ENCODE results near the gene CAMK2N1. TPM values are rescaled to one million over a fixed set of nuclear protein-coding genes. Genes with fewer than 3 reads are reported as not detected.

Gene CAMK2N1
- total and polyA plus RNA-seq, 2 of the 13 experiments (the other 11 are each of a cell fraction or from before 2014, with no cell fraction given): 38.0 to 38.6 TPM

GRCh38 chr1:20486457-20487235 lies 636 bp upstream of the CAMK2N1 start (continued):
- peak; percentile 64; the same call in 1 of the 2 replicates for TF ChIP-seq GLI4 (CRISPR knock-in tag; IDR thresholded peaks at IDR 0.05; ENCODE audit: borderline replicate concordance)
- TF ChIP-seq POGZ (CRISPR knock-in tag; IDR thresholded peaks at IDR 0.05): peak; percentile 36; the same call in 1 of the 2 replicates
- no peak for TF ChIP-seq HMGA1 (CRISPR knock-in tag; conservative IDR thresholded peaks at IDR 0.05)
- peak; percentile 20; the same call in 1 of the 2 replicates for TF ChIP-seq RAD21 (CRISPR knock-in tag; IDR thresholded peaks at IDR 0.05)
- TF ChIP-seq FOXA1 (IDR thresholded peaks at IDR 0.05): no peak
- TF ChIP-seq FOXA1 (CRISPR knock-in tag; IDR thresholded peaks at IDR 0.05): no peak; the same call in 1 of the 2 replicates
- TF ChIP-seq ZHX1 (CRISPR knock-in tag; IDR thresholded peaks at IDR 0.05; ENCODE audit: low read depth): no peak
- TF ChIP-seq SOX6 (IDR thresholded peaks at IDR 0.05): no peak
- peak; percentile 83 for TF ChIP-seq SOX6 (CRISPR knock-in tag; IDR thresholded peaks at IDR 0.05)
- TF ChIP-seq MED13 (CRISPR knock-in tag; IDR thresholded peaks at IDR 0.05): peak; percentile 77; the same call in 1 of the 2 replicates
- TF ChIP-seq ZBTB1 (CRISPR knock-in tag; IDR thresholded peaks at IDR 0.05; ENCODE audit: borderline replicate concordance): no peak
- peak; percentile 78; the same call in 1 of the 2 replicates for TF ChIP-seq NRL (CRISPR knock-in tag; IDR thresholded peaks at IDR 0.05; ENCODE audit: borderline replicate concordance)
- TF ChIP-seq ZNF737 (CRISPR knock-in tag; IDR thresholded peaks at IDR 0.05; ENCODE audit: borderline replicate concordance): no peak
- TF ChIP-seq SIX1 (CRISPR knock-in tag; IDR thresholded peaks at IDR 0.05; ENCODE audit: borderline replicate concordance): no peak
- peak; percentile 97 for TF ChIP-seq AGO2 (optimal IDR thresholded peaks at IDR 0.05; ENCODE audit: low read depth, low read length)
- TF ChIP-seq ZBED4 (CRISPR knock-in tag; IDR thresholded peaks at IDR 0.05; ENCODE audit: borderline replicate concordance): no peak; the same call in 1 of the 2 replicates
- peak; percentile 77; the same call in 1 of the 2 replicates for TF ChIP-seq ZNF558 (CRISPR knock-in tag; IDR thresholded peaks at IDR 0.05; ENCODE audit: borderline replicate concordance)
- TF ChIP-seq KDM4B (CRISPR knock-in tag; IDR thresholded peaks at IDR 0.05): peak; percentile 55; the same call in 1 of the 2 replicates
- TF ChIP-seq ZNF749 (CRISPR knock-in tag; IDR thresholded peaks at IDR 0.05; ENCODE audit: borderline replicate concordance): no peak; the same call in 1 of the 2 replicates
- no peak for TF ChIP-seq TBL1XR1 (IDR thresholded peaks at IDR 0.05; ENCODE audit: borderline replicate concordance, low read length, partially characterized antibody)
- TF ChIP-seq ELF1 (CRISPR knock-in tag; IDR thresholded peaks at IDR 0.05): peak; percentile 32; the same call in 1 of the 2 replicates
- TF ChIP-seq CAMTA2 (CRISPR knock-in tag; IDR thresholded peaks at IDR 0.05; ENCODE audit: borderline replicate concordance): 0 out of 2 replicates have a peak, but pooled peaks have one; percentile 61
- TF ChIP-seq ZNF570 (CRISPR knock-in tag; IDR thresholded peaks at IDR 0.05; ENCODE audit: borderline replicate concordance): peak; percentile 20; the same call in 1 of the 2 replicates
